GM12864 (cell line): Measurements from ENCODE around the gene PCSK1N.

Experiments
- DNase-seq: peaks from one replicate; pipeline ENCODE4 v3.0.0-alpha.2; 2011; ENCODE audit warnings: low read depth
- H3K4me3 ChIP-seq: 2 replicates; pipeline ENCODE4 v1.5.1; 2011; ENCODE audit warnings: mild to moderate bottlenecking, low read depth, low read length, control low read depth
- CTCF ChIP-seq: IDR thresholded peaks from 2 replicates; pipeline ENCODE4 v1.5.1; 2011; ENCODE audit warnings: low read depth, mild to moderate bottlenecking, moderate library complexity, low read length, control low read depth, inconsistent platforms; ENCODE audit errors: missing control alignments

The PCSK1N gene

GRCh38 chrX:48787505-48788443 lies 47.6 kb downstream of the PCSK1N start:
- no peak for DNase-seq
- TF ChIP-seq CTCF: no peak
- H3K4me3 ChIP-seq: no peak overlapping the region

GRCh38 chrX:48786825-48787504 lies 48.4 kb downstream of the PCSK1N start:
- no peak for TF ChIP-seq CTCF
- no peak overlapping the region for H3K4me3 ChIP-seq
- DNase-seq: no peak

- TF ChIP-seq CTCF: no peak
- H3K4me3 ChIP-seq: no peak within 1 kb of the TSS
- no peak for DNase-seq
Observed at GRCh38 chrX:48786341-48786800, 49.0 kb downstream of the PCSK1N start, which contains the start of gene GATA1. GATA1 (plus strand) TSS chrX:48786590; CDS start chrX:48791110, 4,520 bp downstream.

GRCh38 chrX:48785540-48786214 lies 49.7 kb downstream of the PCSK1N start:
- H3K4me3 ChIP-seq: no peak overlapping the region
- no peak for DNase-seq
- no peak for TF ChIP-seq CTCF

GRCh38 chrX:48785186-48785539 lies 50.2 kb downstream of the PCSK1N start:
- no peak overlapping the region for H3K4me3 ChIP-seq
- no peak for TF ChIP-seq CTCF
- DNase-seq: no peak

GRCh38 chrX:48784726-48785125 lies 50.7 kb downstream of the PCSK1N start:
- TF ChIP-seq CTCF: no peak
- no peak for DNase-seq
- H3K4me3 ChIP-seq: no peak overlapping the region
